Stimulated activated CD8-positive, alpha-beta memory T cell treated with anti-CD3 and anti-CD28 coated beads, Interleukin-4, amount 100 ng/mL, for 1 hour (primary cell): Measurements from ENCODE around the gene CBLC.
A peak's percentile ranks its signal among the peaks of the same experiment; 100 is the strongest.
"Not testable (repeated sequence)": the region's sequence is repeated elsewhere in the genome, so short reads cannot be mapped to it uniquely, and the experiment has no call there.

Experiments used
- DNase-seq, 2 donors: peaks; one replicate each; pipeline ENCODE4 v3.0.0-alpha.2; 2020; ENCODE audit warnings: low read depth in 2 of 2, low spot score in 1 of 2

CBLC gene

GRCh38 chr19:44818466-44819031 is 40.9 kb downstream of the CBLC start:
- DNase-seq, result no peak

DNA sequence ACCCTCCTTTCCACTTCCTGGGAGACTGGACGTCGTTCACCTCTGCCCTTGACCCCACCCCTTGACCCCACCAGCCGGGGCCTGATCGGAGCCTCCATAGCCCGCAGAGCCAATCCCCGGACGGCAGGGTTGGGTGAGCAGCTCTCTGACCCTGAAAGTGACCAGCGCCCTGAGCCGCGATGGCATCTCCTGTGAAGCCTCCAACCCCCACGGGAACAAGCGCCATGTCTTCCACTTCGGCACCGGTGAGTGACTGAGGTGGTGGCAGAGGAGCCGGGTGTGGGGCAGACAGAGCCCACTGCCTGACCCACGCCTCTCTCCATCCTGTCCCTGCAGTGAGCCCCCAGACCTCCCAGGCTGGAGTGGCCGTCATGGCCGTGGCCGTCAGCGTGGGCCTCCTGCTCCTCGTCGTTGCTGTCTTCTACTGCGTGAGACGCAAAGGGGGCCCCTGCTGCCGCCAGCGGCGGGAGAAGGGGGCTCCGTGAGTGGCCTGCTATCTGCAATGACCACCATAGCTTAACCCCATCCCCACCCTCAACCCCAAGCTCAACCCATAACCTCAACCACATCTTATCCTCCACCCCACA is 41.6 kb downstream of the CBLC start:
- DNase-seq, result no peak

DNA sequence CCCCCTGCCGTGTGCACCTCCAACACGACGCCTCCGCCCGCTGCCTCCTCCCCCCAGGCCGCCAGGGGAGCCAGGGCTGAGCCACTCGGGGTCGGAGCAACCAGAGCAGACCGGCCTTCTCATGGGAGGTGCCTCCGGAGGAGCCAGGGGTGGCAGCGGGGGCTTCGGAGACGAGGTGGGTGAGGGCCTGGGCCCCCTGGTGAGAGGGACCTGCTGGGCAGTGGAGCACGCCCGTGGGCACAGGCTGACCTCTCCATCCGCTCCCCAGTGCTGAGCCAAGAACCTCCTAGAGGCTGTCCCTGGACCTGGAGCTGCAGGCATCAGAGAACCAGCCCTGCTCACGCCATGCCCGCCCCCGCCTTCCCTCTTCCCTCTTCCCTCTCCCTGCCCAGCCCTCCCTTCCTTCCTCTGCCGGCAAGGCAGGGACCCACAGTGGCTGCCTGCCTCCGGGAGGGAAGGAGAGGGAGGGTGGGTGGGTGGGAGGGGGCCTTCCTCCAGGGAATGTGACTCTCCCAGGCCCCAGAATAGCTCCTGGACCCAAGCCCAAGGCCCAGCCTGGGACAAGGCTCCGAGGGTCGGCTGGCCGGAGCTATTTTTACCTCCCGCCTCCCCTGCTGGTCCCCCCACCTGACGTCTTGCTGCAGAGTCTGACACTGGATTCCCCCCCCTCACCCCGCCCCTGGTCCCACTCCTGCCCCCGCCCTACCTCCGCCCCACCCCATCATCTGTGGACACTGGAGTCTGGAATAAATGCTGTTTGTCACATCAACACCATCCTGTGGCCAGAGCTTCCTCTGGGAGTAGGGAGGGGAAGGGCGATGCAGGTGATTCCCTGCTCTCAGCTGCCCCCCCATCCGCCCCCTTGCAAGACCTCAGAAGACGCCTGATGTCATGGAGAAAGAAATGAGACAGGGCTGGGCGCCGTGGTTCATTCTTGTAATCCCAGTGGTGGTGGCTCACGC is 43.2 kb downstream of the CBLC start:
- no peak for DNase-seq

DNA sequence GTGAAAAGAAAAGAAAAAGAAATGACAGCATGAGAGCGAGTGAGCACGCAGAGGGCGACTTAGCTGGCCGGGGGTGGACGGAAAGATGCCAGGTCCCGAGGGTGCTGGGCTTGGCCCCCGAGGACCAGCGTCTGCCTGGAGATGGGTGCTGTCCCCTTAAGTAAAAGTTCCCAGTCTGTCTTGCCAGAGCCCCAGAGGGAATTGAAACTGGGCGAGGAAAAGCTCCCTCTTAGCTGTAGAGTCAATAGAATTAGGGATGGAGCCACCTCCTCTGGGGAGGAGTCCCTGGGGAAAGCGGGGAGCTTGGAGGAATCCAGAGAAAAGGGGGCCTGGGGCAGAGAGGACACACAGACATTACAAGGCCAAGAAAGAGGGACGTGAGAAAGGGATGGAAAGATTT is 44.5 kb downstream of the CBLC start:
- DNase-seq, result no peak

DNA sequence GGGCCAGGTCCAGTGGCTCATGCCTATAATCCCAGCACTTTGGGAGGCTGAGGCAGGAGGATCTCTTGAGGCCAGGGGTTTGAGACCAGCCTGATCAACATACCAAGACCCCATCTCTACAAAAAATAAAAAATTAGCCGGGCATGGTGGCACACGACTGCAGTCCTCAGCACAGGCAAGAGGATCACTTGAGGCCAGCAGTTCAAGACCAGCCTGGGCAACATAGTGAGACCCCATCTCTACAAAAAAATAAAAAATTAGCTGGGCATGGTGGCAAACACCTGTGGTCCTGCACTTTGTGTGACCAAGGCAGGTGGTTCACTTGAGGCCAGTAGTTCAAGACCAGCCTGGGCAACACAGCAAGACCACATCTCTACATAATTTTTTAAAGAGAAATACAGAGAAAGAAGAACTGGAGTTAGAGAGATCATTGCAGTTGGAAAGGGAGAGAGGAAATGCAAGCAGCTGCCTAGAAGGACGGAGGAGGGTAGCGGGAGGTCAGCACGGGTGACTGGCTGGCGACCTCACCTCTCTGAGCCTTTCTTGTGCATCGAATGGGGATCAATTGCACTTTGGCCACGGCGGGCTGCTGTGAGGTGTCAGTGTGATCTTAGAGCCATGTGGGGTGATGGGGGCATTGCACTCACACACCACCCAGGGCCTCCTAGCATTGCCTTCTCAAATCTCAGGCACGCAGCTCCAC is 45.1 kb downstream of the CBLC start:
- no peak for DNase-seq

DNA sequence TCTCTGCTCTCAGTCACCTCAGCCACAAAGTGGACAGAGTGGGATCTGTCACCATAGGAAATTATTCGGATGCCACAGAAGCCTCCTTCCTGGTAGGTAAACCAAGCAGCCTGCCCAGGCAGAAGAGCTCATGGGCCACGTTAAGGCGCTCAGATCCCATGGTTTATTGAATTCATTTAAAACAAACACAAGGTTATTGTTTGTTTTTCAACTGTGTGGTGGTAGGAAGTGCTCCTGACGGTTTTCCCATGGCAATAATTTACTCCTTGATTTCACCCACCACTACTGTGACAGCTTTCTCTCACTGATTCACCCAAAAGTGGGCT is 45.6 kb downstream of the CBLC start:
- DNase-seq, result no peak

GRCh38 chr19:44824761-44825160 is 47.1 kb downstream of the CBLC start:
- DNase-seq, result no peak

GRCh38 chr19:44832875-44833274 is 55.2 kb downstream of the CBLC start:
- DNase-seq, result not testable (repeated sequence)

DNA sequence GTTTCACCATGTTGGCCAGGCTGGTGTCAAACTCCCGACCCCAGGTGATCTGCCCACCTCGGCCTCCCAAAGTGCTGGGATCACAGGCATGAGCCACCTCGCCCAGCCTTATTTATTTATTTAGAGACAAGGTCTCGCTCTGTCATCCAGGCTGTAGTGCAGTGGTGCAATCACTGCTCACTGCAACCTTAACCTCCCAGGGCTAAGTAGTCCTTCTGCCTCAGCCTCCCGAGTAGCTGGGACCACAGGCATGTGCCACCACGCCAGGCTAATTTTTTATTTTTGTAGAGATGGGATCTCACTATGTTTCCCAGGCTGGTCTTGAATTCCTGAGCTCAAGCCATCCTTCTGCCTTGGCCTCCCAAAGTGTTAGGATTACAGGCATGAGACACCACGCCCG is 56.7 kb downstream of the CBLC start:
- not testable (repeated sequence) for DNase-seq

DNA sequence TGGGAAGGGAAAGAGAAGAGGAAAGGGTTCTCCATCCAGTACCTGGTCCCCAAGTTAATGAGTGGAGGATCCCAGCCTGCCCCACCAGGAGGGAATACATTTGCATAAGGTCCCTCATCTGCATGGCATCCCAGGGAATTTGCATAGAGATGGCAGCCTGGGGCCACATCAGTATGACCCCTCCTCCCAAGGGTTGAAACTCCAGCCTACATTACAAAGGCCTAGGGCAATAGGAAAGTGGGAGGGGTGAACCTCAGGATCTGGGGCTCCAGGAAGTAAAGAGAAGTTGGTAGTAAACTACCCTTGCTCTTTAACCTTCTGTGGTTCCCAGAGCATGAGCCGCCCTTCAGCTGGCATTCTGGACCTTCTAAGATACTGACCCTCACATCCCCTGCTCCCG is 61.6 kb downstream of the CBLC start:
- no peak for DNase-seq

- no peak for DNase-seq
Observed at GRCh38 chr19:44840811-44841210, 63.1 kb downstream of the CBLC start.

DNA sequence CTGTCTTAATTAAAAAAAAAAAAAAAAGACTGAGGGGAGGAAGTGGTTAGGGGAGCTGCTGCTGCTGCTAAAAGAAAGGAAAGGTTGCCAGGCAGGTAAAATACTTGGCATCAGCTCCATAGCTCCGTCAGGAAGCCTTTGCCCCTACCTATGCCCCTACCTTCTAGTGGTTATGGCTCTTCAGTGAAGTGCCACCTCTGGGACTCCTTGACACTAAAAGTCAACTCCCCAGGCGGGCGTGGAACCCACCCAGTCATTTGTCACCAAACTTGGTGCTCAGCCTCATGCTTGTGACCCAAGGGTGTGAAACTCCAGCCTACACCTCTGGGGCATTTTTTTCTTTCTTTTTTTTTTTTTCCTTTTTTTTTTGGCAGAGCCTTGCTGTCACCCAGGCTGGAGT is 63.5 kb downstream of the CBLC start:
- DNase-seq, result no peak

- no peak for DNase-seq
Observed at GRCh38 chr19:44845286-44845611, 67.6 kb downstream of the CBLC start.

DNA sequence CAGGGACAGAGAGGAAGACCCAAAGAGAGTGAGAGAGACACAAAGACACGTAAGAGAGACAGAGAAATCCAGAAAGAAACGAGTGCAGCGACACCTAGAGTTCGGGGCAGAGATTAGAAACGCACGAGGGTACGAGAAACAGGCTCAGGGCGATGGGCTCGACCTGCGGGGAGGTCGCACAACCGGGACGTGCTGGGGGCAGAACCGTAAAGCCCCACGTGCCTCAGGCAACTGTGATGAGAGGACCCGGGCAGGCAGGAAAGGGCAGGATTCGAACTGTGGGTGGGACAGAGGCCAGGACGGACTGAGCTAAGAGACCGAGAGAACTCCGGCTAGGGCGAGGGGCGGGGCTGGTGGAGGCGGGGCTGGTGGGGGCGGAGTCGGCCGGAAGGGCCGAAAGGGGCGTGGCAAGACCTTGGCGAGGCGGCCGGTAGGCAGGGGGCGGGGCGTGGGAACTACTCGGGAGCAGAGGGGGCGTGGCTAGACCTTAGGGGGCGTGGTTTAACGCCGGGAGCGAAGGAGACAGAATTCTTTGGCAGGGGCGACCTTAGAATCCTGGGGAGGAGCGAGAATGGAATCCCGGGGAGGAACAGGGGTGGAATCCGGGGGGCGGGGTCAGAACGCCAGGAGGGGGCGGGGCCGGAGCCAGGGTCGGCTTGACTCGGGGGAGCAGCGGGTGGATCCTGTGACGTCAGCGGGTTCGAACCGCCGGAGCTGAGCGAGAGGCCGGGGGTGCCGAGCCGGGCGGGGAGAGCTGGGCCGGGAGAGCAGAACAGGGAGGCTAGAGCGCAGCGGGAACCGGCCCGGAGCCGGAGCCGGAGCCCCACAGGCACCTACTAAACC is 68.1 kb downstream of the CBLC start, which contains the start of gene NECTIN2:
Gene NECTIN2, plus strand, starts transcription at position 686 of the 843 bp plus-strand sequence. CDS start 229 bp downstream, outside the sequence.
- DNase-seq, result peak; percentile 47 to 50

DNA sequence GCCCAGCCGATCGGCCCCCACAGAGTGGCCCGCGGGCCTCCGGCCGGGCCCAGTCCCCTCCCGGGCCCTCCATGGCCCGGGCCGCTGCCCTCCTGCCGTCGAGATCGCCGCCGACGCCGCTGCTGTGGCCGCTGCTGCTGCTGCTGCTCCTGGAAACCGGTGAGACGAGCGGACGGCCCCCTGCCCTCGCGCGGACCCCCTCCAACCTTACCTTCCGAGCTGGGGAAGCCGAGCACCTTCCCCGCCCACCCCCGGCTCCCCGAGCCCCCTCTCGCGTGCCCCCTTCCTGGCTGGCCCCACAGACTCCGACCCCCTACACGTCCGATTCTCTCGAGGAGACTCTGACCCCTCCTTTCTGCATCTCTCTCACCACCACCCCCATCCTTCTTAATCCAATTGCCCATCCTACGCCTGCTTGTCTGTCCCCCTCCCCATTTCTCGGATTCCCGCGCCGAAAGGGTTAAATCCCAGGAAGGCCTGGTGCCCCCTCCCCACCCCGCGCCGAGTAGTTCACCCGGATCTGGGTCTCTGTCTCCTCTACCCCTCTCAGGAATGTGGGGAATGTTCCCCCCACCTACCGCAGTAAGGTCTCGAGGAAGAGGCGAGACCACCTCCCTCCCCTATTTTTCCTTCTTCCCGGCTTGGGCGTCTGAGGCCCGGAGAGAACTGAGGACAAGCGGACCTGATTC is 68.9 kb downstream of the CBLC start:
- DNase-seq, result no peak

- no peak for DNase-seq
Observed at GRCh38 chr19:44847144-44848035, 69.7 kb downstream of the CBLC start.

DNA sequence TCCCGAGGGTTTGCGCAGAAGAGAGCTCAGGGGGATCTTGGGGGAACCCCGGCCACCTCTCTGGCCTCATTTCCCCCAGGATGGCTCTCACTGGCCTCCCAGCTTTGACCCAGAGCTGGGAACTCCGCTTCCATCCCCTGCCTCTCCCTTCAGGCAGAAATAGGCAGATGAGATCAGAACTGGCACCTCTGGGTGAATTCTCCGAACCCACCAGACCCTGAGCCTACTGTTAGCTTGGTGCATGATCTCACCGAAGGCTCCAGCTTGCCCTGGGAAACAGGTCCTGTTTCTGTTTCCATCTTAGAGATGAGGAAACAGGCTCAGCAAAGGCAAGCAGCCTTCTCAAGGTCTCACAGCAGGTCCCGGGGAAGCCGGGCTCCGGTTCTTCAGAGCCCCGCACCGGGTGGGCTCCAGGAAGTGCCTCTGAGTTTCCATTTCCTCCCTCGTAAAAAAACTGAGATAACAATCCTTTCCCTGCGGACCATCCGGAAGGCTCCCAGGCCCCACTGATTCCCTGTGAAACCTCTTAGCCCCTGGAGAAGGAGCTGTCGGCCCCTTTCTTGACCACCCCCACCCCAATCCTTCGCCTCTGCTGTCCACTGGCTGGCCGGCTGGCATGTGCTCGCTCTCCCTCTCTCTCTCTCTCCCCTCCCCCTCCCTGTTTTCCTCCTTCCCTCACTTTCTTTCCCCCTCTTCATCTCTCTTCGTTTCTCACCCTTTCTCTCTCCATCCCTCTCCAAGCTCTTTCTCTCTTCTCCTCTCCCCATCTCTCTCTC is 70.5 kb downstream of the CBLC start:
- no peak for DNase-seq

DNA sequence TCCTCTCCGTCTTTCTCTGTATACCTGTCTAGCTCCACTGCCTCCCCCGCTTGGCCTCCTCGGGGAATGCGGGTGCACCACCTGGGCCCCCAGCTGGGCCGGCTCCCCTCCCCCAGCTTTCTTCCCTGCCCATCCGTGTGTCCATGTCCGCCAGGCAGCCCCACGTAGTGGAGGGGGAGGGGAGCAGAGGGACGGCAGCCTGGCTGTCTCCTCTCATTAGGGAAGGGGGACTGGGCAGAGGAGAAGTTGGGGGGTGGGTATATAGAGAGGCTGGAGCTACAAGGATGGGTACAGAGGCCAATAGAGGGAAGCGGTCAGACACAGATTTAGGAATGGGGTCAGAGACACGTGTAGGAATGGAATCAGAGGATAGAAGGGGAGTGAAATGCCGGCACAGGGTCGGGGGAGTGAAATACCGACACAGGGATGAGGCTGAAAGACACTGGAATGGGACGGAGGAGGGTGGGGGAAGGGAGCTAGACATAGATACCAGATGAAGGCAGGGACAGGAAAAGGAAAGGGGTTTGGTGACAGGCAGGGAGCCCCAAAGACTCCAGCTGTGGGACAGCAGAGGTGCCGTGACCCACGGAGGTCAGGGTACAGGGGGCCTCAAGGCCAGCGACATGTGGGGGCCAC is 71.2 kb downstream of the CBLC start:
- no peak for DNase-seq
